T-helper 2 cell treated with Interferon-gamma antibody and Interleukin-4, amounts not matched to agents 5 μg/mL and 100 μg/mL, for 36 hours (primary cell): ENCODE results near the gene PPL.

Experiments used
- DNase-seq: peaks from one replicate; pipeline ENCODE4 v3.0.0; 2021; ENCODE audit warnings: low spot score
- H3K27ac Mint-ChIP-seq: one replicate; pipeline ENCODE4 v1.8.0; 2021; ENCODE audit warnings: mild to moderate bottlenecking, mixed read lengths
- H3K27me3 Mint-ChIP-seq: one replicate; pipeline ENCODE4 v1.8.0; 2021; ENCODE audit warnings: low read depth, mixed read lengths
- H3K36me3 Mint-ChIP-seq: one replicate; pipeline ENCODE4 v1.8.0; 2021; ENCODE audit warnings: low read depth, mixed read lengths
- H3K4me1 Mint-ChIP-seq: one replicate; pipeline ENCODE4 v1.8.0; 2021; ENCODE audit warnings: low read depth, mixed read lengths
- H3K4me3 Mint-ChIP-seq: one replicate; pipeline ENCODE4 v1.8.0; 2022; ENCODE audit warnings: mild to moderate bottlenecking, moderate library complexity, mixed read lengths
- H3K9me3 Mint-ChIP-seq: one replicate; pipeline ENCODE4 v1.8.0; 2021; ENCODE audit warnings: mixed read lengths

The PPL gene, protein sequence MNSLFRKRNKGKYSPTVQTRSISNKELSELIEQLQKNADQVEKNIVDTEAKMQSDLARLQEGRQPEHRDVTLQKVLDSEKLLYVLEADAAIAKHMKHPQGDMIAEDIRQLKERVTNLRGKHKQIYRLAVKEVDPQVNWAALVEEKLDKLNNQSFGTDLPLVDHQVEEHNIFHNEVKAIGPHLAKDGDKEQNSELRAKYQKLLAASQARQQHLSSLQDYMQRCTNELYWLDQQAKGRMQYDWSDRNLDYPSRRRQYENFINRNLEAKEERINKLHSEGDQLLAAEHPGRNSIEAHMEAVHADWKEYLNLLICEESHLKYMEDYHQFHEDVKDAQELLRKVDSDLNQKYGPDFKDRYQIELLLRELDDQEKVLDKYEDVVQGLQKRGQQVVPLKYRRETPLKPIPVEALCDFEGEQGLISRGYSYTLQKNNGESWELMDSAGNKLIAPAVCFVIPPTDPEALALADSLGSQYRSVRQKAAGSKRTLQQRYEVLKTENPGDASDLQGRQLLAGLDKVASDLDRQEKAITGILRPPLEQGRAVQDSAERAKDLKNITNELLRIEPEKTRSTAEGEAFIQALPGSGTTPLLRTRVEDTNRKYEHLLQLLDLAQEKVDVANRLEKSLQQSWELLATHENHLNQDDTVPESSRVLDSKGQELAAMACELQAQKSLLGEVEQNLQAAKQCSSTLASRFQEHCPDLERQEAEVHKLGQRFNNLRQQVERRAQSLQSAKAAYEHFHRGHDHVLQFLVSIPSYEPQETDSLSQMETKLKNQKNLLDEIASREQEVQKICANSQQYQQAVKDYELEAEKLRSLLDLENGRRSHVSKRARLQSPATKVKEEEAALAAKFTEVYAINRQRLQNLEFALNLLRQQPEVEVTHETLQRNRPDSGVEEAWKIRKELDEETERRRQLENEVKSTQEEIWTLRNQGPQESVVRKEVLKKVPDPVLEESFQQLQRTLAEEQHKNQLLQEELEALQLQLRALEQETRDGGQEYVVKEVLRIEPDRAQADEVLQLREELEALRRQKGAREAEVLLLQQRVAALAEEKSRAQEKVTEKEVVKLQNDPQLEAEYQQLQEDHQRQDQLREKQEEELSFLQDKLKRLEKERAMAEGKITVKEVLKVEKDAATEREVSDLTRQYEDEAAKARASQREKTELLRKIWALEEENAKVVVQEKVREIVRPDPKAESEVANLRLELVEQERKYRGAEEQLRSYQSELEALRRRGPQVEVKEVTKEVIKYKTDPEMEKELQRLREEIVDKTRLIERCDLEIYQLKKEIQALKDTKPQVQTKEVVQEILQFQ (N-terminal part only)

DNA sequence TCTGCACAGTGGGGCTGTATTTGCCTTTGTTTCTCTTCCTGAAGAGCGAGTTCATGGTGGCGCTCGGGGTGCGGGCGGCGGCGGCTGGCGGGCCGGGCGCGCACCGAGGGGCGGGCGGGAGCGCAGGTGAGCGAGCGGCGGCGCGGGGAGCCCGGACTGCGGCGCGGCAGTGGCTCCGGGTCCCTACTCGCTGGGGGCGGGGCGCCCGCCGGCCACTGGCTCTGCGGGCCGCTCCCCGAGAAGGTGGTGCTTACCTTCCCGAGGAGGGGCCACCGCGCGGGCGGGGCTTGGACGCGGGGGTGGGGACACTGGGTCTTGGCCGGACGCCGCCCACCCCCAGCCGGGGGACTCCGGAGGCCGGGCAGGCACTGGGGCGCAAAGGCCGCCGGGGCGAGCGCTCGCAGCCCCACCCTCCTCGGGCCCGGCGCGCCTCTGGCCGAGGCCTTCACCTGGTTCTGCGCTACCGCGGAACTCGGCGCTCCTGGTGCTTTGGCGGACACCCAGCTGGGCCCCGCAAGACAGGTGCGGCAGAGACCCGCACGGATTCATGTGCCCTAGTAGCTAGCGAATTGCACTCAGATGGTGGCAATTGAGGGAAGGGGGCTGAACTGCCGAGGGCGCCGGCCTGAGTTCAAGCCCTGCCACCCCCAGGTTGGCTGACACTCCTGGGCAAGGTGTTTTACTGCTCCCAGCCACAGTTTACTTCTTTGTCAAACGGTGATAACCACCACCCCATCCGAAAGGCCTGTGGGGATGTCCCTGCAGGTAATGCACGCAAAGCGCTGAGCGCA lies at the start of gene PPL:
Gene PPL, minus strand, starts transcription at position 158 of the 791 bp plus-strand sequence. Its CDS starts 103 bp downstream, at position 55.
- Mint-ChIP-seq H3K27ac (no peak within 1 kb of the TSS), H3K27me3 (peaks cover 30% of the 10 kb centered on the region), H3K4me3 (peak within 1 kb of the TSS; percentile 61), H3K36me3 (no peaks in the 10 kb centered on the region), H3K9me3 (no peaks in the 10 kb centered on the region), H3K4me1 (peaks cover 2% of the 10 kb centered on the region)
- DNase-seq = peak; percentile 7

DNA sequence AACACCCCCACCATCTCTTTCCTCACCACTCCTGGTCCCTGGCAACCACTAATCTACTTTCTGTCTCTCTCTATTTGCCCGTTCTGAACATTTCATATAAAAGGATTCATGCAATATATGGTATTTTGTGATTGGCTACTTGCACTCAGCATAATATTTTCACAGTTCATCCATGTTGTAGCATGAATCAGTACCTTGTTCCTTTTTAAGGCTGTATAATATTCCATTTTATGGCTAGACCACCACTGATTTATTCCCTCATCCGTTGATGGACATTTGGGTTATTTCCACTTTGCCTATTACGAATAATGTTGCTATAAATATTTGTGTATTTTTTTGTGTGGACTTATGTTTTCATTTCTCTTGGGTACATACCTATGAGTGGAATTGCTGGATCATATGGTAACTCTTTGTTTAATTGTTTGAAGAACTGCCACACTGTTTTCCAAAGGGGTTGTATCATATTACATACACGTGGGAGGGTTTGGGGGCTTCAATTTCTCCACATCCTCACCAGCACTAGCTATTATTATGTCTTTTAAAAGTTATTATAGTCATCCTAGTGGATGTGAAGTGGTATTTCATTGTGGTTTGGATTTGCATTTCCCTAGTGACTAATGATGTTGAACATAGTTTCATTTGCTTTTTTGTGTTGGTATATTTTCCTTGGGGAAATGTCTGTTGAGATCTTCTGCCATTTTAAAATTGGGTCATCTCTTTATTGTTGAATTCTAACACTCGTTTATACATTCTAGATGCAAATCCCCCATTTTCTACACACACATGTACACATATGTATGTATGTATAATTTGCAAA lies 47.4 kb upstream of the PPL start:
- no peak overlapping the region for H3K27ac Mint-ChIP-seq
- H3K27me3 Mint-ChIP-seq = peaks cover 26% of the 10 kb centered on the region

DNA sequence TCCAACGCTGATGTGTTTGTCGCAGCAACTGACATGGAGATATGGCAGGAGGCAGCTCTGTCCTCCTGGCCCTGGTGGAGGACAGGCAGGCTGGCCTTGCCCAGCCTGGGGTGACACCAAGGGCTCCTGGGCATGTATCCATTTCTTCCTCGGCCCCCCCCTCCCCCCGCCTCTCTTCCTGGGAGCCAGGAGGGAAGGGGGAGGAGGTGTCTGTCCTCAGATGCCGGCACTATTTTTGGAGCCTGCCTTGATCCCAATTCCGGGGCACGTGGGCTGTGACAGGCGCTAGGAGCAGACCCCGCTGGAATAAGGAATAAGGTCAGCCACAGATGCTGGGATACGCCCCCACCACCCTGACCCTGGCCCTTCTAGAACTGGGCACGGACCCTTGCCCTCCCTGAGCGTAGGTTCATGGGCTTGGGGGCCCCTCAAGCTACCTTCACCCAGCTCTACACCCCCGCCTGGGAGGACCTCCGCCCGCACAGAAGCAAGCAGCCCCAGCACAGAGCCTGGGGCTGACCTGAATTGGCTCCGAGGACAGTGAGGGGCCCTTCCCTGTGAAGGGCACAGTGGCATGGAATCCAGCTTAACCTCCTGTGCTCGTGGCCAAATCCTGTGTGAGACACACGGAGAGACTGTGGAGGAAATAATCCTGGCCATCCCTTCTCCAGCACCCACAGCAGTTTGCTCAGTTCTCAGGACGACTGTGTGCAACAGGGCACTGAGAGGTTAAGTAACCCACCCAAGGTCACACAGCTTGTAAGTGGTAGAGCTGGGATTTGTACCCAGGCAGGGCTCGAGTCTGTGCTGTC lies 45.3 kb upstream of the PPL start:
- no peaks in the 10 kb centered on the region for H3K4me1 Mint-ChIP-seq
- H3K27me3 Mint-ChIP-seq = peaks cover 13% of the 10 kb centered on the region
- H3K27ac Mint-ChIP-seq = no peak overlapping the region
- H3K4me3 Mint-ChIP-seq = no peak overlapping the region
- no peak for DNase-seq
- no peaks in the 10 kb centered on the region for H3K9me3 Mint-ChIP-seq
- no peaks in the 10 kb centered on the region for H3K36me3 Mint-ChIP-seq

More for the DNA sequence above, 47.4 kb upstream of the PPL start:
- no peak for DNase-seq
- Mint-ChIP-seq H3K4me1 (no peaks in the 10 kb centered on the region), H3K36me3 (no peaks in the 10 kb centered on the region), H3K4me3 (no peak overlapping the region), H3K9me3 (no peaks in the 10 kb centered on the region)

DNA sequence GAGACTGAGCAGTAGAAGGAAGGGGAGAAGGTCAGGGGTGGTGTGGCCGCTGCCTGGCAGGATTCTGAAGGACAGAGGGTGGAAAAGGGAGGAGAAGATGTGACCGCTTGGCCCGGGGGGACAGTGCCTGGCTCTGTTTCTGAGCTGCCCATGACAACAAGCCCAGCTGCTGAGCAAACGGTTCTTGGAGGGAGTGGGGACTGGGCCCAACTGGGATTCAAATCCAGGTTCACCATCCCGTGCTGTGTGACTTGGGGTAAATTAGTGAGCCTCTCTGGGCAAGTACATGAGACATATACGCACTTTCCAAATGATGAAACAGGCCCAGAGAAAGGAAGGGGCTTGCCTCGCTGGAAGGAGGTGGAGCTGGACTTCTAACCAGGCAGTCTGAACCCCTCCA lies 44.5 kb upstream of the PPL start:
- Mint-ChIP-seq H3K27me3 (peaks cover 6% of the 10 kb centered on the region), H3K36me3 (no peaks in the 10 kb centered on the region), H3K9me3 (no peaks in the 10 kb centered on the region), H3K27ac (no peak overlapping the region), H3K4me1 (no peaks in the 10 kb centered on the region), H3K4me3 (no peak overlapping the region)
- no peak for DNase-seq

DNA sequence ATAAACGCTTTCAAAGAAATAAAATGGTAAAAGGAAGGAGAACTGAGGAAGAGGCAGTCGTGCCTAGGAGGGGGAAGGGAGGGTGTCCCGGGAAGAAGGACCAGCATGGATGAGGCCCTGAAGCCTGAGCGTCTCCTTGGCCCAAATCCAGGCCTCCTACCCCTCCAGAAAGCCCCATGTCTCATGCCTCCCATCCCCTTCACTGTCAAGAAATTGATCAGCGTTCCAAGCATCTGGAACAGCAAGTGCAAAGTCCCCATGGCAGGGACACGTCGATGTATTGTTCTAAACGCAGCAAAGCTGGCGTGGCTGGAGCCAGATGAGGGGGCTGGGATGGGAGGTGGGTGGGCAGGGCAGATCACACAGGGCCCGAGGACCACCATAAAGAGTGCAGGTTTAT lies 43.7 kb upstream of the PPL start:
- no peak overlapping the region for H3K27ac Mint-ChIP-seq
- DNase-seq = no peak
- H3K4me3 Mint-ChIP-seq = no peak overlapping the region
- no peaks in the 10 kb centered on the region for H3K27me3 Mint-ChIP-seq
- no peaks in the 10 kb centered on the region for H3K36me3 Mint-ChIP-seq
- no peaks in the 10 kb centered on the region for H3K9me3 Mint-ChIP-seq
- H3K4me1 Mint-ChIP-seq = no peaks in the 10 kb centered on the region

DNA sequence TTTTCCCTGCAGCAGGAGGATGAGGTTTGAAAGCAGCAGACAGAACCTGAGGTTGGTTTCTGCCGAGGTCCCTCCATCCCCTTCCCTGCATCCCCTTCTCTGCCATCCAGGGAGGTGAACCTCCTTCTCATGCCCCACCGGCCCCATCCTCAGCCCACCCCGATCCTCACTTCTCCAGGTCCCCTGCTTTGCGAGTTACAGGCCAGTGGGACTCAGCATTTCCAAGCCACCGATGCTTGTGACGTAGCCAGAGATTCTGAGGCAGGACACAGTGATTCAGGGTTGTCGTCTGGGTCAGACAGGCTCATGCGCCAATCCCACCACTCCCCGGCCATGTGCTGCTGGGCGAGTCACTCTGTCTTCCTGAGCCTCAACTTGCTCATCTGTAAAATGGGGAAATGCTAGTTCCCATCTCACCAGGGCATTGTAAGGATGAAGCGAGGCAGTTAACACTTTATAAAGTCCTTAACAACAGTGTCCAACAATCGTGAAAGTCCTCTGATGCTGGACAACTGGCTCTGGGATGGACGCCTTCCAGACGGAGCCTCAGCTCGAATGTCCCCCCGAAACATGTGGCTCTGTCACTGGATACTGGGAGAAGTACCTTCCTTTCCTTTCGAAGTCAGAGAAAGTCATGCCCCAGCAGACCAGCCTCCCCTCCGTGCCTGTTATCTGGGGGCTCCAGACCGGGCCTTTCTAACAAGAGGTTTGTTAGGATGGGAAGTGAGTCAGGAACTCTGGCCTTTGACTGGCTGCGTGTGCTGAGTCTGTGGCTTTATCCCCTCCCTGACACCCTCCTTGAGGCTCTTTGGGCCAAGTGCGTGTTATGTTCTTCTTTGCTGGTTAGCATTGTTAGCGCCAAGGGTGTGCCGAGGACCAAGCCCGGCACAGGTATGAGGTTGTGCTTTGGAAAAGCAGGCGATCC lies 43.0 kb upstream of the PPL start:
- no peaks in the 10 kb centered on the region for H3K4me1 Mint-ChIP-seq
- H3K4me3 Mint-ChIP-seq = no peak overlapping the region
- no peaks in the 10 kb centered on the region for H3K36me3 Mint-ChIP-seq
- H3K27me3 Mint-ChIP-seq = no peaks in the 10 kb centered on the region
- DNase-seq = no peak
- no peak overlapping the region for H3K27ac Mint-ChIP-seq
- no peaks in the 10 kb centered on the region for H3K9me3 Mint-ChIP-seq

DNA sequence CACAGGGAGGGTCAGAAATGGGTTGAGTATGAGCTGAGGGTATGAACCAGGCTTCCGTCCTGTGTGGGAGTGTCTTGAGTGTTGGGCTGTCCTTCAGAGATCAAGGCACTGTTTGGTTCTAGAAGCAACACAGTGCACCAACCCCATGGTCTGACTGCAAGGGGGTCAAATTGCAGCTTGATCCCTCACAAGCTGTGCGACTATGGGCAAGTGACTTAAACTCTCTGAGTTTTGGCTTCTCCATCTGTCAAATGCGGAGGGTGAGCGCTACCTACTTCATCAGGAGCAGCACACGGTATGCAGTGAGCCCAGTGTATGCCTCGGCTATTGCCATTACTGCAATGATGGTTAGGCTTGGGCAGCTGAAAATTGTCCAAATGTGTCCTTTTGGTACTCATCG lies 42.2 kb upstream of the PPL start:
- no peak overlapping the region for H3K27ac Mint-ChIP-seq
- H3K9me3 Mint-ChIP-seq = no peaks in the 10 kb centered on the region
- DNase-seq = no peak
- H3K27me3 Mint-ChIP-seq = no peaks in the 10 kb centered on the region
- no peak overlapping the region for H3K4me3 Mint-ChIP-seq
- H3K4me1 Mint-ChIP-seq = no peaks in the 10 kb centered on the region
- H3K36me3 Mint-ChIP-seq = no peaks in the 10 kb centered on the region

DNA sequence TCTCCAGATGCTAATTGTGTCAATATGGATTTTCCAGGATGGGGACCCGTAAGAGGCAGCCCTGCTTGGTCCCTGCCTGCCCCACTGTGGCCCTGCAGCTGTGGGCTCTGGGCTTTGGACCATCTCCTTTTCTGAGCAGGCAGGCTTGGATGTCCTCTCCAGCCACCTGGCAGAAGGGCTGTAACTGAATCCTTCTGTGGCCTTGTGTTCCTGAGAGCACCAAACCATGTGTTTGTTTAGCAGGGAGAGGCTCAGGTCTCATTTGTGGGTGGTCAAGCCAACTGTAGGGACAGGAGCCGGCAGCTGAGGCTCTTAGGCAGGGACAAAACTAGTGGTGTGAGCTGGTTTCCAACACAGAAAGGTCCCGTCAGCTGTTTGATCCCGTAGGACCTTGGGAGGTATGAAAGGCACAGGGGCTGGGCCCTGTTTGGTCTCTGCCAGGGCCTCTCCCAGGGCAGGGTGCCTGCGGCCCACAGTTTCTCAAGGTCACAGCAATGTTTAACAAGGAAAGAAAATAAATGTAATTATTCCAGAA lies 39.7 kb upstream of the PPL start:
- H3K4me3 Mint-ChIP-seq = no peak overlapping the region
- no peak overlapping the region for H3K27ac Mint-ChIP-seq
- H3K36me3 Mint-ChIP-seq = no peaks in the 10 kb centered on the region
- peaks cover 7% of the 10 kb centered on the region for H3K9me3 Mint-ChIP-seq
- H3K27me3 Mint-ChIP-seq = no peaks in the 10 kb centered on the region
- DNase-seq = no peak
- no peaks in the 10 kb centered on the region for H3K4me1 Mint-ChIP-seq

DNA sequence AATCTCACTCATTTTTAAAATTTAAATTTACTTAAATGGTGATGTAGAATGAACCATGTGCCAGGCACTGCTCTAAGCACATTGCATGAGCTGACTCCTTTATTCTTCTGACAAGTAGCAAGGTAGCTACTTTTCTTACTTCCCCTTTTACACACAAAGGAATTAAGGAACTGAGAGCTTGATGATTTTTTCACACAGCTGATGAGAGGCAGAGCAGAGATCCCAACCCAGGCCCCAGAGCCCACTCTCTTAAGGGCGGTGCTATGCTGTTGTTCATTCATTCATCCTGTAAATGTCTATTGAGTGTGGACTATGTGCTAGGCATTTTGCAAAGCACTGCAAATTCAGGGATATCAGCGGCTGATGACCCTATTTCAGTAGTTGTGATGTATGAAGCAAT lies 39.1 kb upstream of the PPL start:
- Mint-ChIP-seq H3K4me1 (no peaks in the 10 kb centered on the region), H3K36me3 (no peaks in the 10 kb centered on the region), H3K27me3 (no peaks in the 10 kb centered on the region), H3K27ac (no peak overlapping the region), H3K9me3 (peaks cover 7% of the 10 kb centered on the region), H3K4me3 (no peak overlapping the region)
- DNase-seq = no peak

DNA sequence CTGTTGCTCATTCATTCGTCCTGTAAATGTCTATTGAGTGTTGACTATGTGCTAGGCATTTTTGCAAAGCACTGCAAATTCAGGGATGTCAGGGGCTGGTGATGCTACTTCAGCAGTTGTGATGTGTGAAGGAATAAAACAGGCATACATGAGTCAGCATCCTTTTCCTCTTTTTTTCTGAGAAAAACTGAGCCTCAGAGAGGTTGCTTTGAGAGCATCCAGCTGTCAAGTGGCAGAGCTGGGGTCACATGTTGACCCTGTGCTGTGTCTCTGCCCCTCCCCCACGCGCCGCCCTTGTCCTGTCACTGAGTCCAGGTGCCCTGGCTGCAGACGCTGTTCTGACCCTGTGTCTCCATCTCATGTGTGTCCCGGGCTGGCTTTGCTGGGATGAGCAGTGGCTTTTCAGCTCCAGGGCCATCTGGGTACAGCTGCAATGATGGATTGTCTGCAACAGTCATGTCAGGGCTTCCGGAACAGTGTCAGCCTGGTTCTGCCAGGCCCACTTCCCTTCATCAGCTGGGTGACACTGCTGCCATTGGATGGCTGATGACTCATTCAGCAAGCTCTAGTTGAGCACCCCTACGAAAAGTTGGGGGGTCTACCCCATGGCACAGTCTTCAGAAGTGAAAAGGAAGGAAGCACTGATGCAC lies 36.1 kb upstream of the PPL start:
- H3K27ac Mint-ChIP-seq = no peak overlapping the region

DNA sequence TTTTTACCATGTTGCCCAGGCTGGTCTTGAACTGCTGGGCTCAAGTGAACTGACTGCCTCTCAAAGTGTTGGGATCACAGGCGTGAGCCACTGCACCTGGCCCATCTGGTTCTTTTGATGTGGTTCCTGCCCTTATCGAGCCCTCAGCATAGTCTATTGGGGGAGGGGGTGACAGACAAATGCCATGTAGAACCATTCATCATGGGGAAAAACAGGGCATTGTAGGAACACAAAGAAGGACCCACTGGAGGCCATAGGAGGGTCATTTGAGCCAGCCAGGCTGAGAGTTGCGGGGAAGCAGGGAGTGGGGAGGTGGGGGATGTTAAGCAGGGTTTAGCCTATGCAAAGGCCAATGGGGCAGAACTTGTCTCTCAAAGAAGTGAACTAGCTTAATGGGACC lies 33.1 kb upstream of the PPL start:
- DNase-seq = no peak
- Mint-ChIP-seq H3K27me3 (no peaks in the 10 kb centered on the region), H3K36me3 (no peaks in the 10 kb centered on the region), H3K9me3 (peaks cover 7% of the 10 kb centered on the region), H3K4me1 (no peaks in the 10 kb centered on the region), H3K4me3 (no peak overlapping the region), H3K27ac (no peak overlapping the region)

More for the DNA sequence above, 36.1 kb upstream of the PPL start:
- H3K36me3 Mint-ChIP-seq = no peaks in the 10 kb centered on the region
- no peaks in the 10 kb centered on the region for H3K4me1 Mint-ChIP-seq
- DNase-seq = no peak
- H3K27me3 Mint-ChIP-seq = no peaks in the 10 kb centered on the region
- H3K9me3 Mint-ChIP-seq = peaks cover 7% of the 10 kb centered on the region
- no peak overlapping the region for H3K4me3 Mint-ChIP-seq
